Measurements from ENCODE around the gene LRRC8D.

GRCh38 chr1:89927478-89927877, 106.6 kb downstream of the LRRC8D start:
- TF ChIP-seq CTCF (IDR thresholded peaks at IDR 0.05) (no peak), POLR2A (IDR thresholded peaks at IDR 0.05) (no peak)

Data from heart left ventricle (tissue), 13 donors.